CD4-positive, alpha-beta T cell treated with Interleukin-15 for 1 hour (primary cell): ENCODE results near the gene MAP2K3.

Source experiments
- DNase-seq: peaks from one replicate; pipeline ENCODE4 v3.0.0-alpha.2; 2020

The MAP2K3 gene

DNA sequence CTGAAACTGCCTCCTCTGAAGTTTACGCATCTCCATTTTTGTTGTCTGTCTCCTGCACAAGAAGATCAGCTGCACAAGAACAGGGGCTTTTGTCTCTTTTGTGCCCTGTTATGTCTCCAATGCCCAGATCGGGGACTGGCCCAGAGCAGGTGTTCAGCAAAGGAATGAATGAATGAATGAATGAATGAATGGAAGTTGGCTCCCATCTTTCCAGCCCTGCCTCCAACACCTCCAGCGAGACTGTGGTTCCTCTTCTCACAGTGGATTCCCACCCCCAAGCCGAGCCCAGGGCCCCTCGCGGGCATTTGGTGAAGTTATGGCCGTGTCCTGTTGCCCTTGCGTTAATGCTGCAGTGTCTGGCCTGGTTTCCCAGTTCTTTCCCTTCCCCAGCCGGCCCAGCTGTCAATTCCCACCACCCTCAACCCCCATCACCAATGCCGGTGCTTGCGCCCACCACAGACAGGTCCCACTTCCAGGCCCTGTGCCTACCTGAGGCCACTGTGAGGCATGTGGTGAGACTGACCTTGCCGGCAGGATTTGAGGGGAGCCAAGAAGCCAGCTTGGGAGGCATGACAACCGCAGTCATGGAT is 70.4 kb downstream of the MAP2K3 start:
- no peak for DNase-seq

DNA sequence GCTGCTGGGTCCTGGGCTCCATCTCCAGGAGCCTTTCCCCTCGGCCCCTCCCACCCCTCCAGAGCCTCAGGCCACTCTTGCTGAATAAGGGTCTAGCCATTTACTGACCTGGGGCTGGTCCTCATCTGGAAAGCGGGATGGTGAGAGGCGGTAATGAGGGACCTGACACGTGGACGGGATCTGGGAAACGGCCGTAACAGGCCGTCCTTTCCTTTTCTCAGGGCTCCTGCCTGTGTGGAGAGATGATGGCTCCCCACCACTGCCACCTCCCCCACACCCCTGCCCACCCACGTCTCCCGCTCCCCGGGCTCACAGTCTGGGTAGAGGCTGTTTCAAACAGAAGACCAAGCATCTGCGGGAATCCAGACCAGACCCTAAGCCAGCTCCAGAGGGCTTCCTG is 71.1 kb downstream of the MAP2K3 start:
- DNase-seq, result peak; percentile 14

DNA sequence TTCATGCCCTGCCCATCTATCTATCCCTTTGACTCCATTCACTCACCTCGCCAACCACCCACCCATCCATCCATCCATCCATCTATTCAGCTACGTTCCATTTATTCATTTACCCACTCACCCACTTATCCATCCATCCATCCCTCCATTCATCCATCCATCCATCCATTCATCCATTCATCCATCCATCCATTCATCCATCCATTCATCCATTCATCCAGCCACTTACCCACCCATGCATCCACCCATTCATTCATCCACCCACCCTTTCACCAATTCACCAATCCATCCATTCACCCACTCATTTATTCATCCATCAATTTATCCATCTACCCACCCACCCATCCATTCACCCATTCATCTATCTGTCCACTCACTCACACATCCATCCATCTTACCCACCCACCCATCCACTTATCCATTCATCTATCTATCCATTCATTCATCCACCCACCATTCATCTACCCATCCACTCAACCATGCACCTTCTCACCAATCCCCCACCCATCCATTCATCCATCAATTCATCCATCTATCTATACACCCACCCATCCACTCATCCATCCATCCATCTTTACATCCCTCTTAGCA is 72.1 kb downstream of the MAP2K3 start:
- peak; percentile 1 for DNase-seq

DNA sequence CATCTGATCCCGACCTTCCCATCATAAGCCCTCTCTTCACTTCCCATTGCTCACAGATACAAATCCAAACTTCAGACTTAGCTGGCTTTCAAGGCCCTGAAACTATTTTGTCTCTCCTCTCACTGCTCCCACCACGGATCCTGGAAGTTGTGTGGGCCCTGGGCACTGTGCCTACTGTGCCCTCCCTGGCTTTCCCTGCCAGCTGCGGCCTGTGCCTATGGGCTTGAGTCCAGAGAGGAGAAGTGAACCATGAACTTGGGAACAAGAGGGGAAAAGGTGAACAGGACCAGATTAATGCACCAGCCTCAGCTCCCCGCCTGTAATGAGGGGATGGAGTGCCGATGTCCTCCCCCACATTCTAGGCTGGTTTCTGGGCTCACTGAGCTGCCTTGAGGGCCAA is 72.8 kb downstream of the MAP2K3 start:
- no peak for DNase-seq

DNA sequence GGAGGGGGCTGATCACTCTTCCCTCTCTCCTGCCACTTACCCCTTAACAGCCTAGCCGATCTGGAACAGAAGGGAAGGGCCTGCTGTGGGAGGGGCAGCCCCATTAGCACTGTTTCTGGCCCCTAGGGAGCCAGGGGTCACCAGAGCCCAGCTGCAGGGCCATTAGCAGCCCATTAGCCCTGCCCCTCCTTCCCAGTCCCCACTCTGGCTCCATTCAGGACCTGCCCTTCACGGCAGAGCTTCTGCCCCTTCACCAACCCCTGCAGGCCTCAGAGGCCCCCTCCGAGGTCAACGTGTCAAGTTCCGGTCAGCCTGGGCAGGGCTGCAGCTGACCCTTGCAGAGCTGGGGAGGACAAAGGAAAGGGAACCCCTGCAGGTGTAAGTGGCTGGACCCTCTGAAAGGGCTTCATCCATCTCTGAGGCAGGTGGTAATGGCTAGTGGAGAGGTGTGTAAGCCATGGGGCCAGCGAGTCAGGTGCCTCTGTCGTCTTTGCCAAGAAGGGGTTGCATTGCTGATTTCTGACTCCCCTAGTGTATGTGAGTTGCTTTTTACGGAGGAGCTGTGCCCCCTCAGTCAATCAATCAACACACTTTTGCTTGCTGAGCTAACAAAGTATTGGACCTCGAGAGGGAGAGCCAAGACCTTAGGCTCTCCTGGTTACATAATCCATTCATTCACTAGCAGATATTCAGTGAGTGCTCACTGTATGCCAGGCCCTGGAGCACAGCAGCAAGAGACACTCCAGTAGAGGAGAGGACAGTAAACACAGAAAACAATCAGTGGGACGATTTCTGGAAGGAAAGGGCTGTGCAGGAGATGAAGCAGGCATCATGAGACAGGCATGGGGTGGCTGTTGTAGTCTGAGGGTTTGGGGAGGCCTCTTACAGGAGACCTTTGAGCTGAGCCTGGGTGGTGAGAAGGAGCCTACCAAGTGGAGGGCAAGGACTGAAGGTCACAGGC is 73.5 kb downstream of the MAP2K3 start:
- no peak for DNase-seq

DNA sequence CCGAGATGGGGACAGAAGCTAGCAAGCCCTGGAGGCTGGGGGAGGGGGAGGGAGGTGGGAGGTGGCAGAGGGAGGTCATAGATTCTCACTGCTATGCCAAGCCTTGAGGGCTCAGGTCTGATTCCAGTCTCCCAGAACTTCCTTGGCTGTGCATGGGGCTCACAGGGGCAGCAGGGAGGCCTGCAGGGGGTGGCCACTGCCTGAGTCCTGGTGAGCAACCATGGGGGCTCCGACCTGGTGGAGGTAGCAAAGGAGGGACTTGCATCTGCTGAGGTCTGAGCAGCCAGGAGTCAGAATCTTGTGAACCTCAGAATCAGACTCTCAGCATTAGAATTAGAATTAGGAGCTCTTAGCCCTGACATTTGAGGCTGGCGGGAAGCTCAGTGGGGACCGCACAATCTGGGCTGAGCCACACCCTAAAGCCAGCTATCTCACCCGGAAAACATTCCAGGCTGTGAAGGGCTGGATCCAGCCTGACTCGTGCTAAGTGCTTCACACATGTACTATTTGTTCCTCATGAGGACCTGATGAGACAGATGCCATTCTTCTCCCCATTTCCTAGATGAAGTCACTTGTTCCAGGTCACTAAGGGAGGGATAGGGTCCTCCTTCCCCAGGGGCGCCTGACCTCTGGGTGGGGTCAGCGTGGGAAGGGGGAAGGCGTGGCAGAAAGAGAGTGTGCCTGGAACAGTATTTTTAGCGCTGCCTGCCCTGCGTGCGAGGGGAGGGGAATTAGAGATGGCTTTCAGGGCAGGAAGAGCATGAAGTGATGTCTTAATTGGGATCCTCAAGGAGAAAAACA is 74.4 kb downstream of the MAP2K3 start:
- no peak for DNase-seq

DNA sequence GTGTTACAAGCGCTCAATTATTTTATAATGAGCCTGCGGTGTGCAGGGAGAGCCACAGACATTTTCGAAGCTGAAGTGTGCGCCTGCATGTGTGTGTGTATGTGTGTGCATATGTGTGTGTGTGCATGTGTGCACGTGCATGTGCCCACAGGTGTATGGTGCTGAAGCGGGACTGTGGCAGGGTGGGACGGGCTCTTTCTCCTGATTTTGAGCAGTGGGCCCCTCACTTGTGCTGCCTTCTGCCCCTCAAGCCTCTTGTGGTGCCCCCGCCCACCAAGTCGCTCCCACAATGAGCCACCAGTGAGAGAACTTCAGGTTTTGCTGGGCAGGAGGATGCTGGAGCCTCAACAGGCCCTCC is 75.0 kb downstream of the MAP2K3 start:
- DNase-seq, result no peak

DNA sequence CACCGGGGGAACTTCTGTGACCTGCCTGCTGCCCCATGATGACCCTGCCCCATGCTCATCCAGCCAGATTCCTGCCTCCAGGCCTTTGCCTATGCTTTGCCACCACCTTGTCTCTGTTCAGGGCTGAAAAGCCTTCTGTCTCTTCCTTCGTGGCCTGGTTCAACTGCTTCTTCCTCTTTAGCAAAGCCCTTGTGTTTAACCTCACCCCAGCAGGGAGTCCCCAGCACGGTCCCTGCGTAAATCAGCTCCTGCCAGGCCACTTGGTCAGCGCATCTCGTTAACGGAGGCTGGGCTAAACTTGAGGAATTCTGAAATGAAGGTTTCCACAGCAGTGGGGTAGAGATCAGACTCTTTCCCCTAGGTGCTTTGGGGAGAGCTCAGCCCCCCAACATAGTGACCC is 75.5 kb downstream of the MAP2K3 start:
- DNase-seq, result no peak

DNA sequence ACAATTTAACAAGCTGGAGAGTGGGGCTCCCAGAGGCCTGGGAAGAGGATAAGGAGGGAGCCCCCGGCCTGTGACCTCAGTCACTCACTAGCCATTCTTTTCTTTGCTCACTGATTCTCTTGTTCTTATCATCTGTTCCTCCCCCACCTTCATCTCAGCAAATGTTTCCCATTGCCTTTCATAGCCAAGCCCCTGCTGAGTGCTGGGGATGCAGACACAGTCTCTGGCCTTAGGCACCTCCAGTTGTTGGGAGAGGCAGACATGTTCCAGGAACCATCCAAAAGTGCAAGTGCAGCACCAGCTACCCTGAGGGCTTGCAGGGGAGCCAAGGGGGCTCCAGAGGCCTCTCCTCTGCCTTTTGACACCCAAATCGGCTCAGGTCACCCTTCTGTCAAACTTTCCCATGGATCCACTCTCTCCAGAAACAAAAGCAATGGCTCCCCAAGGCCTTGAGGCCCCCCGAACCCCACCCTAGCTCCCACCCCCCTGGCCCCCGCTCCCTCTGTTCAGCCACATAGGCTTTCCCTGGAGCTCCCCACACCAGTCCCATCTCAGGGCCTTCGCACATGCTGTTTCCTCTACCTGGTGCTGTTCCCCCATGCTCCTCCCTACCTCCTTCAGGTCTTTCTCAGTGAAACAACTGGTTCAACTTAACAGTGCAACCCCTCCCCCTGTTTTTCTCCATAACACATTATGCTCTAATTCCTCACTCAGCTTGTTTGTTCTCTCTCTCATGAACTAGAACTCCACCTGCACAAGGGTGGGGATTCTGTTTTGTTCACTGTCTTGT is 76.7 kb downstream of the MAP2K3 start:
- DNase-seq, result no peak

DNA sequence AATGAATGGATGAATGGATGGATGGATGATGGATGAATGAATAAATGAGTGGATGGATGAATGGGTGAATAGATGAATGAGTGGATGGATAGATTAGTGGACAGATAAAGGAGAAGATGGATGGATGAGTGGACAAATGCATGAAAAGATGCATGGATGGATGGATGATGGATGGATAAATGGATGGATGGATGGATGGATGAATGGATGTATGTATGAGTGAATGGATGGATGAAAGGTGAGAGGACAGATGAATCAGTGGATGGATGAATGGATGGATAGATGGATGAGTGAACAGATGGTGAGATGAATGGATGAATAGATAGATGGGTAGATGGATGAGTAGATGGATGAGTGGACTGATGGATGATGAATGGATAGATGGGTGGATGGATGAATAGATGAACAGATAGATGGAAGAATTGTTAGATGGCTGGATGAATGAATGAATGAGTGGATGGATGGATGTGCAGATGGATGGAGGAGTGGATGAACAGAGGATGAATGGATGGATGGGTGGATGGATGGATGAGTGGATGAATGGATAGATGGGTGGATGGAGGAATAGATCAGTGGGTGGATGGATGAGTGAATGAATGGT is 77.9 kb downstream of the MAP2K3 start:
- DNase-seq, result no peak

DNA sequence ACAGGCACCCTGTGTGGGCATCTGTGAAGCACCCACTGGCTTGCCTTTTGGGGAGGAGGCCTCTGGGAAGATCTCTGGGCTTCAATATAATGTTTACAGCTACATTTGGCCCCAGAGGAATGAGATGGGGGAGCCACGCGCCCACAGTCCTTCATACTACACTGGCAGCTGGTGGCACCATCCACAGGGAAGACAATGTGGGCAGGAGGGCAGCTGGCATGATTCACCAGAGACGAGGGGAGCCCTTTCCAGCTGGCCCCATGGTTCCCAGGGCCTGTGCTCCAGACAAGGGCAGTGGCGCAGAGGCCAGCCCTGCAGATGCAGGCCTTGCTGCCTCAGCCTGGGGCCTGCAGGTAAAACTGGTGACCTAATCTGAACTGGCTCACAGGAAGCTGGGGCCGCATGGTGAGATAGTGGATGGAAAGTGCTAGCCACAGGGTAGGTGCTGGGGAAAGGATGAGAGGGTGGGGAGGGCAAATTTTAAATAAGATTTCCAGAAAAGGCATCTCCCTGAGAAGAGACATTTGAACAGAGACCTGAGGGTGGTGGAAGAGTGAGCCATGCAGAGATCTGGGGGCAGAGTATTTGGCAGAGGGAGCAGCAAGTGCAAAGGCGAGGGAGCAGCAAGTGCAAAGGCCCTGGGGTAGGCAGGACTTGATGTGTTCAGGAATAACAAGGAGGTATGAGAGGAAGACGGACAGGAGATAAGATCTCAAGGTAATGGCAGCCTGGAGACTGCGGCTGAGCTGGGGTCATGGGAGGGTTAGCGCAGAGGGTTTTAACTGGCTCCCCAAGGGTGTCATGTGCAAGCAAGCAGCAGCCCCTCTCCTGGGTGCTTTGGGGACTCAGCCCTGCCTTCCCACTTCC is 79.5 kb downstream of the MAP2K3 start:
- DNase-seq, result no peak
